GM19043 (cell line): ENCODE results near the gene PSMA6.
"Not testable (repeated sequence)": the region's sequence is repeated elsewhere in the genome, so short reads cannot be mapped to it uniquely, and the experiment has no call there.

ENCODE experiments used
- ATAC-seq: cut with Tn5 transposase; IDR thresholded peaks from one replicate; pipeline ENCODE4 v1.9.1; 2021; ENCODE audit warnings: low read depth; ENCODE audit not compliant: unreplicated experiment

Gene PSMA6

DNA sequence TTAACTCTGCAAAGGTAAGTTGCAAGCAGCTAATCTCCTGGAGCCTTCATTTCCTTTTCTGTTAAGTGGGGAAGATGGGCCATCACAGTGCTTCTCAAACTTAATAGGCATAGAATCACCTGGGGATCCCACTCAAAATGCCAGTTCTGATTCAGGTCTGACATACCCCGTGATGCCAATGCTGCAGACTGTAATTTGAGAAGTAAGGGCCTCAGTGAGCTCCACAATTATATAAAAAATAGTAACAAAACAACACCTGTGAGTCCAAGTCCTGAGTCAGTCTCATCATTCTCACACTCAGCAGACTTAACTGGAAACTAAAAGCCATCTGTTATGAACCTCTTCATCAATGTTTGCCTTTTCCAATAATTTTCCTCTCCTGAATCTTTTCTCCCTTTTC lies 10.8 kb upstream of the PSMA6 start:
- no peak for ATAC-seq

- ATAC-seq = no peak
Measured at GRCh38 chr14:35284506-35284905, 7.7 kb upstream of the PSMA6 start.

GRCh38 chr14:35285168-35286002 lies 6.8 kb upstream of the PSMA6 start:
- ATAC-seq = peak; percentile 64

DNA sequence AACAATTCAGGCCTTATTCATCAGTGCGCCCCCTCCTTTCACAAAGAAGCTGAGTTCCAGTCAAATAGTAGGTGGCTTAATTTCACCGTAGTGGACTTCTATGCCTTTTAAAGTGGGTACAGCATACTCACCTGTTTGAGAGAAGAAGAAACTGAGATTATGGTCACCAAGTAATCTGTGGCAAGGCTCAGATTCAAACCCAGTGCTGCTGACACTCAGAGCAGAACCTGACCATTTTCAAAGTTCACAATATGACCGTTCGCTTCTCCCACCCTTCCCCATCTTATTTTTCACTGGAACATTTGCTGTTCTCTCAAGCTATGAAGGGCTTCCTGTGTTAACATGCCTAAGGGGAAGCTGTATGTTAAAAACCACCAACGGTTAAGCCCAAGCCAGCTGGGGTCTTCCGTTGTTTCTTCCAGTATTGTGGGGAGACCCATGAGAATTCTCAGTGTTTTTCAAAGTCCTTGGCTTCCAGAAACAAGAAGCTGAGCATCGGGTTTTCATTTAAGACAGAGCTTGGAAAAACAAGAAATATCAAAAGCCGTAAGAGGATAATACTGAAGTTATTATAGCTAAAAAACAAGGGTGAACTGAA lies 6.1 kb upstream of the PSMA6 start:
- no peak for ATAC-seq

- no peak for ATAC-seq
Measured at GRCh38 chr14:35286707-35287106, 5.5 kb upstream of the PSMA6 start.

GRCh38 chr14:35287431-35288013 lies 4.7 kb upstream of the PSMA6 start:
- no peak for ATAC-seq

GRCh38 chr14:35289623-35290022 lies 2.6 kb upstream of the PSMA6 start:
- no peak for ATAC-seq

GRCh38 chr14:35292770-35293561 lies 784 bp downstream of the PSMA6 start:
- no peak for ATAC-seq

DNA sequence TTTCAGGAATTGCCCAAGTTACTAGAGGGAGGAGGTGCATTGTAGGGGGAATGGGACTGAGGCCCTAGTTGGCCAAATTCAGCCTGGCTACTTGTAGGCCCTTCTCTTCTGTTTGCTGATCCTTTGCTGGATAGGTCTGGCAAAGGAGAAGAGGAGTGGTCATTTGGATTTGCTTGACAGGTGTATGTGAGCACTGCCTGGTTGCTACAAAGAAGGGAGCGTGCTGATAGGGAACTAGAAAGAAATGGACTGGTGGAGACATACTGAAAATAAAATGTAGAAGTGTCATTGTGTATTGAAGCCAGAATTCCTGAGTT lies 3.6 kb downstream of the PSMA6 start:
- ATAC-seq = no peak

- ATAC-seq = no peak
Measured at GRCh38 chr14:35296545-35296944, 4.4 kb downstream of the PSMA6 start.

DNA sequence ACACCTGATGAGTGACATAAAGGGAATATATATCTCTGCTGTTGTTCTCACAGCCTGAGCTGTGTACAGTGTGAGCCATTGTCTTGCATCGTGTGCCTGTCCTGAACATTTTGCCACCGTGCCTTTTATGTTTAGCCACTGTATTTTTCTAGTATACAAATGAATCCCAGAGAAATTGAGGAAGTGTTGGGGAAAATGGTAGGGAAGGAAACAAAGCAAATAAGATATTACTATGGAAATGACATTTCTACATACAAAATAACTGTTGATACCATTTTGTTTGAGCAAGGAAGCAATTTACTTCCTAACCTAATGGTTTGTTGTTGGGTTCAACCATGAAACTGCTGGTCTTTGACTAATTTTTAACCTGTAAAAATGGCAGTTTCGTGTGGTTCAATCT lies 5.5 kb downstream of the PSMA6 start:
- no peak for ATAC-seq

DNA sequence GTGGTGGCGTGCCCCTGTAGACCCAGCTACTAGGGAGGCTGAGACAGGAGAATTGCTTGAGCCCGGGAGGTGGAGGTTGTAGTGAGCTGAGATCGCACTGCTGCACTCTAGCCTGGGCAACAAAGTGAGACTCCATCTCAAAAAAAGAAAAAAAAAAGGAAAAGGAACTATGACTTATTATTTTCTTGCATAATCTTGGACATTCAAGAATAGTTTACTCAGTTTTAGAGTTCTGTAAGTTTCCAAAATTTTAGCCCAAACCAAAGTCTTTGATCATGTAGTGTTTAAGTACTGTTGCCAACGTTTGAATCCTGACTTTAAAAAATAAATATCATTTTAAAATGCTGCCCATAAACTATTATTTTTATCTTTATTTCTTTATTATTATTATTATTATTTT lies 6.2 kb downstream of the PSMA6 start:
- no peak for ATAC-seq

- no peak for ATAC-seq
Measured at GRCh38 chr14:35299708-35300107, 7.5 kb downstream of the PSMA6 start.

GRCh38 chr14:35300228-35300627 lies 8.0 kb downstream of the PSMA6 start:
- no peak for ATAC-seq

- ATAC-seq = not testable (repeated sequence)
Measured at GRCh38 chr14:35301334-35301733, 9.2 kb downstream of the PSMA6 start.

DNA sequence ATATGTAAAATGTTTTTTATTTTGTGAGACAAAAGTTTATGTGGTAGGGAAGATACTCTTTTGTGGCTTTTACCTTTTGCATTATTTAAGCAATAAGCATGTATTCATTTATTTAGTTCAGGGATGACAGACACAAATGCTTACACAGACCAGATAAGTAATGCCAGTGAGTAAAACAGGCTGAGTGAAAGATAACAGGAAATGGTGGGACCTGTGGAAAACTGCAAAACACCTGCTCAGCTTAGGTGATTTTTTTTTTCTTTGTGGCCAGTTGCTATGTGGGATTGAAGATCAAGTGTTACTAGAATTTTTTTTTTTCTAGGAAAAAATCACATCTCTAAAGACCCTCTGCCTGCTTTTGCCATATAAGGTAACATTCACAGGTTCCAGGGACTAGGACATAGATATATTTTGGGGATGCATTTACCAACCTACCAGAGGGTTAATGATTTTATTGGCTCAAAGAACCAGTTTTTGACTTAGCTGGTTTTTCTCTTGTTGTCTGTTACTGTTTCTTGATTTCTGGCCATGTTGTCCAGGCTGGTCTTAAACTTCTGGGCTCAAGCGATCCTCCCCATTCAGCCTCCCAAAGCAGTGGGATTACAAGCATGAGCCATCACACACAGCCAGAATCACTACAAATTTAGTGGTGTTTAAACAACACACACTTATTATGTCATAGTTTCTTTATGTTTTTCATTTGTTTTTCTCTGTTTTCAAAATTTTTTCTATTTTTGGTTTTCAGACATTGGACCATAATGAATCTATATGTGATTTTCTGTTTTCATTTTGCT lies 9.8 kb downstream of the PSMA6 start:
- ATAC-seq = no peak

DNA sequence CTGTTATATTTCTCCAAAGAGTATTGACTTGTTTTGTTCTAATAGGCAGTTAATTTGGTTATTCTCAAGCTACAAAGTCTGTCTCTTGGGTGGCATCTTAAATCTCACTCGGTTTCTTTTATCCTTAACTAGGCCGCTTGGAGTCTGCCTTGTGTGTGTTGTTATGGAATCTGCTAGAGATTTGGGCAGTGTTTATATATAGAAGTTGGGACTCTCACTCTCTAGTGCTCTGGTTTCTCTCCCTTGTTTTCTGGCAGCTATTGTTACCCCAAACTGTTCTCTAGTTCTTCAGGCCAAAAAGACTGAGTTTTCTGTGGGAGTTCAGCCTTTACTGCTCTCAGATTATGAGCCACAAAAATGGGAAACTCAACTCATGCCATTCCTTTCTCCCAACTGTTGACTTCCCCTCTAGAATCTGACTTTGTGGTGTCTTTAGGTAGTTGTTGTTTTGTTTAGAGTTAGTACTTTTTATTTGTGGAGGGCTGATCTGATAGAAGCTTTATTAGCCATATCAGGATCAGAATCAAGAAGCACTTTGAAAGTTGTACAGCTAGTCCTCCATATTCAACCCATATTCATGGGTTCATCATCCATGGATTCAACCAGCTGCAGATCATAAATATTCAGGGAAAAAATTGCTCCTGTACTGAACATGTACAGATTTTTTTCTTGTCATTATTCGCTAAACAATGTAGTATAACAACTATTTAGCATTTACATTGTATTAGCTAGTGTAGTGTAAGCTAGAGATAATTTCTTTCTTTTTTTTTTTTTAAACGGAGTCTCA lies 11.2 kb downstream of the PSMA6 start:
- ATAC-seq = no peak

DNA sequence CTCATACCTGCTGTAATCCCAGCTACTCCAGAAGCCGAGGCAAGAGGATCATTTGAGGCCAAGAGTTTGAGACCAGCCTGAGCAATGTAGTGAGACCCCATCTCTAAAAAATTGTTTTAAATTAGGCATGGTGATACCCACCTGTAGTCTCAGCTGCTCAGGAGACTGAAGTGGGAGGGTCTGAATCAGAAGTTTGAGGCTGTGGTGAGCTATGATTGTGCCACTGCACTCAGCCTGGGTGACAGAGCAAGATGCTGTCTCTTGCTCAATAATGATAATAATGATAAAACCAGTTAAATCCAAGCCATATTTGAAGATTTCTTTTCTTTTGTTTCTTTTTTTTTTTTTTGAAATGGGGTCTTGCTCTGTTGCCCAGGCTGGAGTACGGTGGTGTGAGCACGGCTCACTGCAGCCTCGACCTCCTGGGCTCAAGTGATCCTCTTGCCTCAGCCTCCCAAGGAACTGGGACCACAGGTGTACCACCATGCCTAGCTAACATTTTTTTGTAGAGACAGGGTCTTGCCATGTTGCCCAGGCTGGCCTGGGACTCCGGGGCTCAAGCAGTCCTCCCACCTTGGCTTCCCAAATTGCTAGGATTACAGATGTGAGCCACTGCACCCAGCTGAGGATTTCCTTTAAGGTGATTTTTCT lies 12.8 kb downstream of the PSMA6 start:
- ATAC-seq = no peak

DNA sequence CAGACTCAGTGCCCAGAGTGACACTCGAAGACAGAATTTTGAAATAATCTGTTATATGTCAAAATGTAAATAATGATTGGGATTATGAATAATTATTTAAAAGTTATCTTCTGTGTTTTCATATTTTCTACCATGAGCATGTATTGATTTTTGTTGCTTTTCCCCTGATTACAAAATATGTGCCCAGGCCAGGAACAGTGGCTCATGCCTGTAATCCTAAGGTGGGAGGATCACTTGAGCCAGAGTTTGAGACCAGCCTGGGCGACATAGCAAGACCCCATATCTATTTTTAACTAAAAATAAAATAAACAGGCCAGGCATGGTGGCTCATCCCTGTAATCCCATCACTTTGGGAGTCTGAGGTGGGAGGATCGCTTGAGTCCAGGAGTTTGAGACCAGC lies 13.5 kb downstream of the PSMA6 start:
- no peak for ATAC-seq
